ENCODE data around the gene PTCD2.

The PTCD2 gene

GRCh38 chr5:72393052-72393451 is 72.9 kb downstream of the PTCD2 start:
- TF ChIP-seq POLR2AphosphoS5 (IDR thresholded peaks at IDR 0.05; ENCODE audit: low read depth, low read length) (no peak), REST (IDR thresholded peaks at IDR 0.05; ENCODE audit: insufficient read depth in 1 of 2, low read depth in 2 of 2, low read length in 2 of 2) (no peak), SIN3A (IDR thresholded peaks at IDR 0.05; ENCODE audit: borderline replicate concordance, insufficient read depth, low read length) (no peak), FOXP2 (optimal IDR thresholded peaks at IDR 0.05; ENCODE audit: borderline replicate concordance, extremely low read depth, extremely low read length, insufficient read depth) (no peak), TAF1 (IDR thresholded peaks at IDR 0.05; ENCODE audit: borderline replicate concordance, insufficient read depth, low read length) (no peak)

GRCh38 chr5:72394688-72395087 is 74.5 kb downstream of the PTCD2 start:
- TF ChIP-seq SIN3A (IDR thresholded peaks at IDR 0.05; ENCODE audit: borderline replicate concordance, insufficient read depth, low read length) = no peak

- TF ChIP-seq FOXP2 (optimal IDR thresholded peaks at IDR 0.05; ENCODE audit: borderline replicate concordance, extremely low read depth, extremely low read length, insufficient read depth) (no peak), POLR2AphosphoS5 (IDR thresholded peaks at IDR 0.05; ENCODE audit: low read depth, low read length) (no peak), SIN3A (IDR thresholded peaks at IDR 0.05; ENCODE audit: borderline replicate concordance, insufficient read depth, low read length) (no peak), REST (IDR thresholded peaks at IDR 0.05; ENCODE audit: insufficient read depth in 1 of 2, low read depth in 2 of 2, low read length in 2 of 2) (no peak), TAF1 (IDR thresholded peaks at IDR 0.05; ENCODE audit: borderline replicate concordance, insufficient read depth, low read length) (no peak)
Observed at GRCh38 chr5:72397836-72398235, 77.7 kb downstream of the PTCD2 start.

- no peak for TF ChIP-seq FOXP2 (optimal IDR thresholded peaks at IDR 0.05; ENCODE audit: borderline replicate concordance, extremely low read depth, extremely low read length, insufficient read depth)
- no peak for TF ChIP-seq SIN3A (IDR thresholded peaks at IDR 0.05; ENCODE audit: borderline replicate concordance, insufficient read depth, low read length)
- TF ChIP-seq POLR2AphosphoS5 (IDR thresholded peaks at IDR 0.05; ENCODE audit: low read depth, low read length) = no peak
- TF ChIP-seq REST (IDR thresholded peaks at IDR 0.05; ENCODE audit: insufficient read depth in 1 of 2, low read depth in 2 of 2, low read length in 2 of 2) = no peak
- no peak for TF ChIP-seq TAF1 (IDR thresholded peaks at IDR 0.05; ENCODE audit: borderline replicate concordance, insufficient read depth, low read length)
Observed at GRCh38 chr5:72400950-72401349, 80.8 kb downstream of the PTCD2 start.

- TF ChIP-seq FOXP2 (optimal IDR thresholded peaks at IDR 0.05; ENCODE audit: borderline replicate concordance, extremely low read depth, extremely low read length, insufficient read depth) (no peak), POLR2AphosphoS5 (IDR thresholded peaks at IDR 0.05; ENCODE audit: low read depth, low read length) (no peak), SIN3A (IDR thresholded peaks at IDR 0.05; ENCODE audit: borderline replicate concordance, insufficient read depth, low read length) (no peak), REST (IDR thresholded peaks at IDR 0.05; ENCODE audit: insufficient read depth in 1 of 2, low read depth in 2 of 2, low read length in 2 of 2) (no peak), TAF1 (IDR thresholded peaks at IDR 0.05; ENCODE audit: borderline replicate concordance, insufficient read depth, low read length) (no peak)
Observed at GRCh38 chr5:72402381-72402890, 82.3 kb downstream of the PTCD2 start.
